Measurements from ENCODE around the gene SLC24A3.
"Not testable (repeated sequence)": the region's sequence is repeated elsewhere in the genome, so short reads cannot be mapped to it uniquely, and the experiment has no call there.

SLC24A3 gene

GRCh38 chr20:19631410-19631809 lies 419.0 kb downstream of the SLC24A3 start:
- DNase-seq (ENCODE audit: low read depth), result no peak

- DNase-seq (ENCODE audit: low read depth), result no peak
These were observed 421.5 kb downstream of the SLC24A3 start for GRCh38 chr20:19633985-19634384.

GRCh38 chr20:19639471-19640045 lies 427.1 kb downstream of the SLC24A3 start:
- DNase-seq (ENCODE audit: low read depth), result not testable (repeated sequence)

- no peak for DNase-seq (ENCODE audit: low read depth)
These were observed 430.4 kb downstream of the SLC24A3 start for GRCh38 chr20:19642860-19643259.

- DNase-seq (ENCODE audit: low read depth), result no peak
These were observed 431.6 kb downstream of the SLC24A3 start for GRCh38 chr20:19644085-19644484.

- no peak for DNase-seq (ENCODE audit: low read depth)
These were observed 434.5 kb downstream of the SLC24A3 start for GRCh38 chr20:19646963-19647362.

GRCh38 chr20:19648024-19648423 lies 435.6 kb downstream of the SLC24A3 start:
- DNase-seq (ENCODE audit: low read depth), result no peak

GRCh38 chr20:19649041-19649440 lies 436.6 kb downstream of the SLC24A3 start:
- DNase-seq (ENCODE audit: low read depth), result no peak

- DNase-seq (ENCODE audit: low read depth), result no peak
These were observed 440.2 kb downstream of the SLC24A3 start for GRCh38 chr20:19652591-19653026.

GRCh38 chr20:19653327-19653726 lies 440.9 kb downstream of the SLC24A3 start:
- no peak for DNase-seq (ENCODE audit: low read depth)

GRCh38 chr20:19654921-19655320 lies 442.5 kb downstream of the SLC24A3 start:
- no peak for DNase-seq (ENCODE audit: low read depth)

GRCh38 chr20:19658137-19658536 lies 445.7 kb downstream of the SLC24A3 start:
- DNase-seq (ENCODE audit: low read depth), result no peak

GRCh38 chr20:19659448-19659847 lies 447.0 kb downstream of the SLC24A3 start:
- no peak for DNase-seq (ENCODE audit: low read depth)

- no peak for DNase-seq (ENCODE audit: low read depth)
These were observed 448.5 kb downstream of the SLC24A3 start for GRCh38 chr20:19660808-19661378.

- DNase-seq (ENCODE audit: low read depth), result peak; percentile 25
These were observed 449.5 kb downstream of the SLC24A3 start for GRCh38 chr20:19661717-19662636.

GRCh38 chr20:19662637-19662995 lies 450.2 kb downstream of the SLC24A3 start:
- no peak for DNase-seq (ENCODE audit: low read depth)

GRCh38 chr20:19668418-19668817 lies 456.0 kb downstream of the SLC24A3 start:
- DNase-seq (ENCODE audit: low read depth), result no peak

- no peak for DNase-seq (ENCODE audit: low read depth)
These were observed 458.4 kb downstream of the SLC24A3 start for GRCh38 chr20:19670829-19671228.

- DNase-seq (ENCODE audit: low read depth), result no peak
These were observed 458.9 kb downstream of the SLC24A3 start for GRCh38 chr20:19671374-19671773.

- DNase-seq (ENCODE audit: low read depth), result no peak
These were observed 460.1 kb downstream of the SLC24A3 start for GRCh38 chr20:19672498-19672897.

GRCh38 chr20:19673575-19673974 lies 461.1 kb downstream of the SLC24A3 start:
- no peak for DNase-seq (ENCODE audit: low read depth)

- DNase-seq (ENCODE audit: low read depth), result no peak
These were observed 463.8 kb downstream of the SLC24A3 start for GRCh38 chr20:19676202-19676601.

GRCh38 chr20:19677336-19677735 lies 464.9 kb downstream of the SLC24A3 start:
- no peak for DNase-seq (ENCODE audit: low read depth)
